ENCODE results near the gene ABAT.
A peak's percentile ranks its signal among the peaks of the same experiment; 100 is the strongest.

ABAT gene

DNA sequence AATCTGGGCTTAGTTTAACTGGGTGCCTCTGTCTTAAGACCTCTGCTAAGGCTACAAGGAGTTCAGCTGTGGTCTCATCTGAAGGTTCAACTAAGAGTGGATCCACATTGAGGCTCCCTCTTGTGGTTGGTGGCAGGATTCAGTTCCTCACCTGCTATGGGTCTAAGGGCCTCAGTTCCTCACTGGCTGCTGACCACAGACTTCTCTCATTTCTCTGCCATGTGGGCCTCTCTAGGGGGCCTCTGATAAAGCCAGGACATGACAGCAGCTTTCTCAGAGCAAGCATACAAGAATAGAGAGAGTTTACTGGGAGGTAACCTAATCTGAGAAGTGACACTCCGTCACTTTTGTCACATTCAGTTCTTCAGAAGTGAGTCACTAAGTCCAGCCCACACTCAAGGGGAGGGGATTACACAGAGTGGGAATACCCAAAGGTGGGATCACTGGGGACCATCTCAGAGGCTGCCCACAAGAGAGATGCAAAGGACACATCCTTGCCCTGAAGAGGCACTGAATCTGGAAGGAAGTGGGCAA, 19.2 kb upstream of the ABAT start:
- TF ChIP-seq, protein P1, sequence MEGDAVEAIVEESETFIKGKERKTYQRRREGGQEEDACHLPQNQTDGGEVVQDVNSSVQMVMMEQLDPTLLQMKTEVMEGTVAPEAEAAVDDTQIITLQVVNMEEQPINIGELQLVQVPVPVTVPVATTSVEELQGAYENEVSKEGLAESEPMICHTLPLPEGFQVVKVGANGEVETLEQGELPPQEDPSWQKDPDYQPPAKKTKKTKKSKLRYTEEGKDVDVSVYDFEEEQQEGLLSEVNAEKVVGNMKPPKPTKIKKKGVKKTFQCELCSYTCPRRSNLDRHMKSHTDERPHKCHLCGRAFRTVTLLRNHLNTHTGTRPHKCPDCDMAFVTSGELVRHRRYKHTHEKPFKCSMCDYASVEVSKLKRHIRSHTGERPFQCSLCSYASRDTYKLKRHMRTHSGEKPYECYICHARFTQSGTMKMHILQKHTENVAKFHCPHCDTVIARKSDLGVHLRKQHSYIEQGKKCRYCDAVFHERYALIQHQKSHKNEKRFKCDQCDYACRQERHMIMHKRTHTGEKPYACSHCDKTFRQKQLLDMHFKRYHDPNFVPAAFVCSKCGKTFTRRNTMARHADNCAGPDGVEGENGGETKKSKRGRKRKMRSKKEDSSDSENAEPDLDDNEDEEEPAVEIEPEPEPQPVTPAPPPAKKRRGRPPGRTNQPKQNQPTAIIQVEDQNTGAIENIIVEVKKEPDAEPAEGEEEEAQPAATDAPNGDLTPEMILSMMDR (IDR thresholded peaks at IDR 0.05; ENCODE audit: low read depth, low read length) = peak; percentile 86
- no peak overlapping the region for H3K4me3 ChIP-seq (ENCODE audit: low read depth, low read length)
- H3K9me3 ChIP-seq = no peaks in the 10 kb centered on the region
- peaks cover 3% of the 10 kb centered on the region; the same call in 1 of the 2 replicates for H3K27me3 ChIP-seq
- peaks cover 6% of the 10 kb centered on the region; the same call in 1 of the 2 replicates for H3K4me1 ChIP-seq
- H3K36me3 ChIP-seq = no peaks in the 10 kb centered on the region
- peak; percentile 58 for DNase-seq

GRCh38 chr16:8656376-8656775, 18.0 kb upstream of the ABAT start:
- DNase-seq = no peak
- TF ChIP-seq, protein P1 (IDR thresholded peaks at IDR 0.05; ENCODE audit: low read depth, low read length) = no peak
- Histone ChIP-seq H3K4me3 (ENCODE audit: low read depth, low read length) (no peak overlapping the region), H3K36me3 (no peaks in the 10 kb centered on the region), H3K27me3 (peaks cover 3% of the 10 kb centered on the region; the same call in 1 of the 2 replicates), H3K4me1 (peaks cover 6% of the 10 kb centered on the region; the same call in 1 of the 2 replicates), H3K9me3 (no peaks in the 10 kb centered on the region)

GRCh38 chr16:8660841-8661301, 13.5 kb upstream of the ABAT start:
- Histone ChIP-seq H3K4me3 (ENCODE audit: low read depth, low read length) (no peak overlapping the region), H3K36me3 (no peaks in the 10 kb centered on the region), H3K9me3 (no peaks in the 10 kb centered on the region), H3K4me1 (peaks cover 6% of the 10 kb centered on the region; the same call in 1 of the 2 replicates), H3K27me3 (no peaks in the 10 kb centered on the region)
- TF ChIP-seq, protein P1 (IDR thresholded peaks at IDR 0.05; ENCODE audit: low read depth, low read length) = peak; percentile 87
- peak; percentile 83 for DNase-seq

DNA sequence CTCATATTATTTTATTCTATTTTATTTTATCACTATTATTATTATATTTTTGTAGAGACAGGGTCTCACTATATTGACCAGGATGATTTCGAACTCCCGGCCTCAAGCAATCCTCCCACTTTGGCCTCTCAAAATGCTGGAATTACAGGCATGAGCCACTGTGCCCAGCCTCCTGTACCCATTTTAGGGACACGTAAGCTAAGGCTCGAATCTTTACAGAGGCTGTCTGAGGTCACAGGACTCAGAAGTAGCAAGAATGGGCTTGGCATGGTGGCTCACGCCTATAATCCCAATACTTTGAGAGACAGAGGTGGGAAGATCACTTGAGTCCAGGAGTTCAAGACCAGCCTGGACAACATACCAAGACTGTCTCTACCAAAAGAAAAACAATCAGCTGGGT, 12.7 kb upstream of the ABAT start:
- TF ChIP-seq, protein P1 (IDR thresholded peaks at IDR 0.05; ENCODE audit: low read depth, low read length) = no peak

GRCh38 chr16:8663192-8664089, 11.0 kb upstream of the ABAT start:
- Histone ChIP-seq H3K36me3 (no peaks in the 10 kb centered on the region), H3K9me3 (no peaks in the 10 kb centered on the region)
- TF ChIP-seq, protein P1 (IDR thresholded peaks at IDR 0.05; ENCODE audit: low read depth, low read length) = no peak

More for the DNA sequence above, 12.7 kb upstream of the ABAT start:
- H3K4me1 ChIP-seq = 0 out of 2 replicates have a peak, but pooled peaks cover under 1% of the 10 kb centered on the region
- no peak for DNase-seq
- no peak overlapping the region for H3K4me3 ChIP-seq (ENCODE audit: low read depth, low read length)
- H3K27me3 ChIP-seq = no peaks in the 10 kb centered on the region
- H3K9me3 ChIP-seq = no peaks in the 10 kb centered on the region
- no peaks in the 10 kb centered on the region for H3K36me3 ChIP-seq

More at GRCh38 chr16:8663192-8664089, 11.0 kb upstream of the ABAT start:
- Histone ChIP-seq H3K27me3 (no peaks in the 10 kb centered on the region), H3K4me3 (ENCODE audit: low read depth, low read length) (no peak overlapping the region), H3K4me1 (no peaks in the 10 kb centered on the region)
- DNase-seq = no peak
